NCI-H2081 treated with DMSO at 0.1 percent for 48 hours (cell line): Measurements from ENCODE around the gene TAF8.
A peak's percentile ranks its signal among the peaks of the same experiment; 100 is the strongest.
"Not testable (repeated sequence)": the region's sequence is repeated elsewhere in the genome, so short reads cannot be mapped to it uniquely, and the experiment has no call there.

ENCODE experiments used
- DNase-seq: peaks from one replicate; lab custom pipeline; 2025; lab: John Stamatoyannopoulos, UW

Gene TAF8, protein sequence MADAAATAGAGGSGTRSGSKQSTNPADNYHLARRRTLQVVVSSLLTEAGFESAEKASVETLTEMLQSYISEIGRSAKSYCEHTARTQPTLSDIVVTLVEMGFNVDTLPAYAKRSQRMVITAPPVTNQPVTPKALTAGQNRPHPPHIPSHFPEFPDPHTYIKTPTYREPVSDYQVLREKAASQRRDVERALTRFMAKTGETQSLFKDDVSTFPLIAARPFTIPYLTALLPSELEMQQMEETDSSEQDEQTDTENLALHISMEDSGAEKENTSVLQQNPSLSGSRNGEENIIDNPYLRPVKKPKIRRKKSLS

GRCh38 chr6:42050297-42051267, at the start of gene TAF8:
TAF8 (plus strand) TSS chr6:42050524; CDS start chr6:42050542, 18 bp downstream.
- DNase-seq = peak; percentile 58

DNA sequence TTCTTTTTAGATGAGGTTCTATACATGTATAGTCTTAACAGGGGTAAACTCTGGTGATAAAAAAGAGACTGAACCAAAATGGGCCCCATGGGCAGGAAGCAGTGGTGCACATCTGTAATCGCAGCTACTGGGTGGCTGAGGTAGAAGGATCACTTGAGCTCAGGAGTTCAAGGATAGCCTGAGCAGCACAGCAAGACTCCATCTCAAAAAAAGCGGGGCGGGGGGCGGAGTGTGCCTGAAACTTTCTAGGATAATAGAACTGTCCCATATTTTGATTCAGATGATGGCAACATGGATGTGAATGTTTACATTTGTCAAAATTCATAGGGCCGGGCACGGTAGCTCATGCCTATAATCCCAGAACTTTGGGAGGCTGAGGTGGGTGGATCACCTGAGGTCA, 48.8 kb upstream of the TAF8 start:
- DNase-seq = no peak

DNA sequence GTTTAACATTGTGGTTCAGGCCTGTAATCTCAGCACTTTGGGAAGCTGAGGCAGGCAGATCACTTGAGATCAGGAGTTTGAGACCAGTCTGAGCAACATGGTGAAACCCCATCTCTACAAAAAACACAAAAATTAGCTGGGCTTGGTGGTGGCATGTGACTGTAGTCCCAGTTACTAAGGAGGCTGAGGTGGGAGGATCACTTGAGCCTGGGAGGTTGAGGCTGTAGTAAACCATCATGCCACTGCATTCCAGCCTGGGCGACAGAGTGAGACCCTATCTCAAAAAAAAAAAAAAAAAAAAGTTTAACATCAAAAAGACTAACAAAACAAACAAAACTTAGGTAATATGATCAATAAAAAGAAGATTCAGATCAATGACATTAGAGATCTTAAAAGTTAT, 46.7 kb upstream of the TAF8 start:
- DNase-seq = not testable (repeated sequence)

GRCh38 chr6:42007286-42008137, 42.8 kb upstream of the TAF8 start:
- no peak for DNase-seq

- DNase-seq = not testable (repeated sequence)
Observed at GRCh38 chr6:42008138-42008528, 42.2 kb upstream of the TAF8 start.

DNA sequence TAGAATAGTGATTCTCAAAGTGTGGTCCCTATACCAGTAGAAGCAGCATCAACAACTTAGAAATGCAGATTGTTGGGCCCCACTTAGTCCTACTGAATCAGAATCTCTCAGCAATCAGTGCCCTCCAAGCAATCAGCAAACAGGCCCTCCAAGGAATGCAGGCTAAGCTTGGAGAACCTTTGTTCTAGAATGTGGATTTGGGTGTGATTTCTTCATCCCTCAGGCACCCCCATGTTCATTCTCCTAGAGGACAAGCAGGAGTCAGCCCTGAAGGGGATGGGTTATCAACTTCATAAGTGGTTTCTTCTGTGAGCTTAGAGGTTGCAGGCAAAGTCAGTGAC, 40.5 kb upstream of the TAF8 start:
- DNase-seq = no peak

DNA sequence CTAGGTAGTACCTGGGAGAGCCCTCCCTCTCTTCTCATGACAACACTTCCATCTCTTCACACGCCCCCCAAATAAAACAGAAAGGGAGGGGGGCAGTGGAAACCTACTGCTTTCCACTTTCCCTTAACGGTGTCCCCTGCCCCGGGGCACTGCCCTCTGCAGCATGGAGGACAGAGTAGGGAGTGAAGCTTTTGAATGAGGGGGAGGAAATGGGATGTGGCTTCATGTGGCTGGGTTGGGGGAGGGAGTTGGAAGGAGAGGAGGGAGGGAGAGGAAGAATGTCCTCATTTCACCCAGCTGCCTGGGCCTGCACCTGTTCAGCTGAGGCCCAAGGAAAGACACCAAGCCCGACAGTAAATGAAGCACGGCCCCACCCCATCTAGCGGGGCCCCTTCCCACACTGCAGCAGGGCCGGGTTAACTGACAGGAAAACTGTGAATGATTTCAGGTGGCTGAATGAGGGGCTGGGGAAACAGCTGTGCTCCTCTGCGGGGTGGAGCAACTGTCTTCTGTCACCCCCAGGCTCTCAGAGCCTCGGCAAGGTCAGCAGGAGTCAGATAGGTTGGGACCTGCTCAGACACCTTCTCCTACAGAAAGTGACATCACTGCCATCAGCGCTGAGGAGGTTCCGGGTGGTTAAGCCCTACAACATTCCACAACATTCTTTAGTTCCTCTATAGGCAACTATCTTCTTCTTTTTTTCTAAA, 40.0 kb upstream of the TAF8 start:
- DNase-seq = no peak

DNA sequence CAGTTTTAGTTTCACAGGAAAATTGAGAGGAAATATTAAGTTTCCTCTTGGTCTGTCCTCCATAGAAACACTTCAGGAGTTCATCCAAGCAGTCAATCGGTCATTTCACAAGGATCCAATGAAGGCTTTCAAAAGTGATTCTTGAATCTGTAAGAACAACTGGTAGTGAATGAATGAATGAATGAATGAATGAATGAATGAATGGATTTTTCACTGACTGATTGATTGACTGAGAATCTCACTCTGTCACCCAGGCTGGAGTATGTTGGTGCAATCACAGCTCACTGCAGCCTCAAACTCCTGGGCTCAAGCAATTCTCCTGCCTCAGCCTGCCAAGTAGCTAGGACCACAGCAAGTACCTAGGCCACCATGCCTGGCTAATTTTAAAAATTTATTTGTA, 39.4 kb upstream of the TAF8 start:
- no peak for DNase-seq

GRCh38 chr6:42012501-42013133, 37.7 kb upstream of the TAF8 start:
- no peak for DNase-seq

GRCh38 chr6:42013134-42013516, 37.2 kb upstream of the TAF8 start:
- no peak for DNase-seq

GRCh38 chr6:42017021-42017643, 33.2 kb upstream of the TAF8 start:
- DNase-seq = no peak

- DNase-seq = no peak
Observed at GRCh38 chr6:42020967-42021366, 29.4 kb upstream of the TAF8 start.

DNA sequence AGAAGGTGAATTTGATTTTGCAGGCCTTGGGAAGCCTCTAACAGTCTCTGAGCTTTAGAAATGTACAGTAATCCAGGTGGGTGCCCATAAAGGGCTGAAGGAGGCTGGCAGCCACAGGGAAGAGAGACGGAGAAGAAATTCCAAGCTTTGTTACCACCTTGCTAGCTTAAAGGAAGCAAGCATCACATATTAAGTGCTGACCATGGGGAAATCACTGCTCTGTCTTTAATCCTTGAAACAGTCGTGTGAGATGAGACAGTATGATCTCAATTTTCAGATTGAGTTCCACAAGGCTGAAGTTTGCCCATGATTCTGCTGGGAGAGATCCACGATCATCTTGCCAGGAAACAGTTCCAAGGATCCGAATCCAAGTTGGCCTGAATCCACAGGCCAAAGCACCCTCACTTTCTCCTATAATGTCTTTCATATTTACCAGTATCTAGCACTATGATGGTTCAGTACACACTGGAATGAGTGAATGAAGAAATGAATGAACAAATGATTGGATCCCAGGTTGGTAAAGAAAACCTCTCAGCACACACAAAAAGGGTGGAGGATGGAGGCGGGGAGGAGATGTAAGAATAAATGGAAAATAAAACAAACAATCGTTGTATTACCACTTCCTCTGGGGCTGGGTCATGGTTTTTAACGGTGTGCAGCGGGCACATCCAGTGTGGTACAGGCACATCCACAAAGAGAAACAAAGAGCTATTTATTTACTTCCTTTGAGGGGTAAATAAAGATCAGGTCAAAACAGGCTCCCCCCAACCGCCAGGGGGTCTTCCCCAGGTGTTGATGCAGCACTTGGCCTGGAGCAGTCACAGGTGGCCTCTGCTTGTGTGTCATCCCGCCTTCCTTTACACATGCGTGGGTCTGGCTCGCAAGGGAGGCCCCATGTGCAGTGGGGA, 28.2 kb upstream of the TAF8 start:
- no peak for DNase-seq

GRCh38 chr6:42022755-42023384, 27.5 kb upstream of the TAF8 start:
- no peak for DNase-seq

- DNase-seq = no peak
Observed at GRCh38 chr6:42025066-42025844, 25.1 kb upstream of the TAF8 start.

- no peak for DNase-seq
Observed at GRCh38 chr6:42025845-42026243, 24.5 kb upstream of the TAF8 start.

DNA sequence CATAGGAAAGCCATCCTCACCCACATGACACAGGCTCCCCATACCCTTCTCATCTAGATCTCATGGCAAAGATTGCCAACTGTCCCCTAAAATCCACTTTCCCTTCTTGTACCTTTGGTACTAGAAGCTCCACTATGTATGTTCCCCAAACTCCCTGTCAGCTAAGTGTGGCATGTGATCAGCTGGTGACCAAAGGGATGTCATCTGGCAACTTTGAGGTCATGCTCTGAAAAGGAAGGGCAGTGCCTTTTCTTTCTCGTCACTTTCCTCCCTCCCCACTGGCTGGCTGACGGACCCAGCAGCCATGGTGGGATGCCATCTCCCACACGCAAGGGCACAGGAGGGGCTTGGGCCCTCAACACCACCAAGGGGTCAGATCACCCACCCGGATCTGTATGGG, 23.8 kb upstream of the TAF8 start:
- DNase-seq = no peak
